Measurements from ENCODE around the gene B4GALT3.
A peak's percentile ranks its signal among the peaks of the same experiment; 100 is the strongest.
"Not testable (repeated sequence)": the region's sequence is repeated elsewhere in the genome, so short reads cannot be mapped to it uniquely, and the experiment has no call there.

B4GALT3 gene

DNA sequence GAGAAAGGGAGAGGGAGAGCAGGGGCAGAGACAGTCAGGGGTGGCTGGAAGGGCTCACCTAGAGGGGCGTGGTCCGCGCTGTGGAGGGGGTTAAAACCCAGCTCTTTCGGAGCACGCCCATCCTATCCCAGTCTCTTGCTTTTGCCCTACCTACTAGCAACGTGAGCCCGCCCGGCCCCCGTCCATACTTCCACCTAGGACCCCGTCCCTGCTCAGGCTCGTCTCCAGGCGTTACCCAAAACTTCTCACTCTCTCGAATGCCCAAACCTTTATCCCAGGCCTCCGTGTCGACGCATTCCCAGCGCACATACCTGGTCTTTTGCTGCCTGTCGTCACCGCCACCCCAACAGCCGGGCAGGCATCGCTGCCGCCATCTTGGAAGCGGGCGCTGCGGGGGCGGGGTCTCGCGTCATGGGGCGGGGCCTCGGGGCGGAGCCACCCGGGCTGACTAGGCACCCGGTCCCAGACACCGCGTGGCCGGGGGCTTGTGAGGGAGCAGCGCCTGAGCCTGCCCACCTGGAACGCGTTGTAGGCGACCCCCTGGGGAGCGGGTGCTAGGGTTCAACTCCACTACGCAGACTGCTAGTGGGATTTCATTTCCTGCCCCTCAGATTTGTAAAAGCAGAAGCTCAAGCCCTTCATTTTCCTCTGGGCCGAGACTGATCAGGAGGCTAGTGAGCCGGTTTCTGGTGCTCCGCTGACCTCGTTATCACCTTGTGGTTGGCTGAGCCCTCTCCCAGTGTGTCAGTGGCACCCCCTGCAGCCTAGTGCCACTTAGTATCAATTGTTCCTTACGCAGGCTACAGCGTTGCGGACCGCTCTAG, at the start of gene B4GALT3:
Gene B4GALT3, minus strand, starts transcription at position 396 of the 824 bp plus-strand sequence. CDS start 1,447 bp downstream, outside the sequence.
- no peak for DNase-seq (ENCODE audit: low read depth, low spot score)

GRCh38 chr1:161226759-161227158, 49.5 kb upstream of the B4GALT3 start:
- DNase-seq (ENCODE audit: low read depth, low spot score), result no peak

GRCh38 chr1:161226320-161226711, 49.0 kb upstream of the B4GALT3 start:
- DNase-seq (ENCODE audit: low read depth, low spot score), result no peak

DNA sequence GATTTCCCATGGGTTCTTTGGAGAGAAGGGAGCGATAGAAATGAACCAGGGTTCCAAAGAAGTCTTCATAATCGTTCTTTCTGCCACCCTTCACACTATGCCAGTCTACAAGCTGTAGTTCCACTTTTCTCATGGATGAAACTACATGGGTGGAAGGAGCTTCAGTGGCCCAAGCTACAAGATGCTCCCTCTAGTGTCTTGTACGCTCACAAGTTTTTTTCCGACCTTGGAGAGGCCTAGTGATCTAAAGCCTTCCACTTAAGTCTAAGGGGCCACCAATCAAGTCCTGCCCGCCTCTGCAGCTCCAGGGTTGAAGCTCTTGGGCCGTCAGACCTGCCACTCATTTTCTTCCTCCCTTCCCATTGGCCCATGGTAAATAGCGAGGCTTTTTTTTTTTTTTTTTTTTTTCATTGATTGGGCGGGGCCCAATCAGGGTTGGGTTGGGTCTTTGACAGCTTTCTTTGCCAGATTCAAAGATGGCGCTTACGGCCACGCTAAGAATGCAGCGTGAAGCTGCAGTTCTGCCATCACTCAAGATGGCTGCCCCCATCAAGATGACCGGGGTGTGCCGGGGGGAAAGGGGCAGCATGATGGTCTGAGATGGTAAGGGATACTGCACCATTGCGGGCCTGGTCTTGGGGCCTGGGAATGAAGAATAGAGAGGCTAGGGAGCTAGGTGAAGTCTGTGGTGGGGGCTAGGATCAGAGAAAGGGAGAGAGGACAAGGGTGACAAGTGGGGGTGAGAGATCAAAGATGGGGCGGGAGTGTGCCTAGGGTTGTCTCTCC, 48.4 kb upstream of the B4GALT3 start, which contains the start of gene TOMM40L:
Gene TOMM40L, plus strand, starts transcription at position 527 of the 786 bp plus-strand sequence. CDS start 430 bp downstream, outside the sequence.
- DNase-seq (ENCODE audit: low read depth, low spot score), result peak; percentile 98

GRCh38 chr1:161225178-161225533, 47.8 kb upstream of the B4GALT3 start:
- no peak for DNase-seq (ENCODE audit: low read depth, low spot score)

DNA sequence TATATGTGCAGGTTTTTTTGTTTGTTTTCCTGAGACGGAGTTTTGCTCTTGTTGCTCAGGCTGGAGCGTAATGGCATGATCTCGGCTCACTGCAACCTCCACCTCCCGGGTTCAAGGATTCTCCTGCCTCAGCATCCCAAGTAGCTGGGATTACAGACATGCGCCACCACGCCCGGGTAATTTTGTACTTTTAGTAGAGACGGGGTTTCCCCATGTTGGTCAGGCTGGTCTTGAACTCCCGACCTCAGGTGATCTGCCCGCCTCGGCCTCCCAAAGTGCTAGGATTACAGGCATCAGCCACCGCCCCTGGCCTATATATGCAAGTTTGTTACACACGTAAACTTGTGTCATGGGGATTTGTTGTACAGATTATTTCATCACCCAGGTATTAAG, 47.4 kb upstream of the B4GALT3 start:
- DNase-seq (ENCODE audit: low read depth, low spot score), result not testable (repeated sequence)

DNA sequence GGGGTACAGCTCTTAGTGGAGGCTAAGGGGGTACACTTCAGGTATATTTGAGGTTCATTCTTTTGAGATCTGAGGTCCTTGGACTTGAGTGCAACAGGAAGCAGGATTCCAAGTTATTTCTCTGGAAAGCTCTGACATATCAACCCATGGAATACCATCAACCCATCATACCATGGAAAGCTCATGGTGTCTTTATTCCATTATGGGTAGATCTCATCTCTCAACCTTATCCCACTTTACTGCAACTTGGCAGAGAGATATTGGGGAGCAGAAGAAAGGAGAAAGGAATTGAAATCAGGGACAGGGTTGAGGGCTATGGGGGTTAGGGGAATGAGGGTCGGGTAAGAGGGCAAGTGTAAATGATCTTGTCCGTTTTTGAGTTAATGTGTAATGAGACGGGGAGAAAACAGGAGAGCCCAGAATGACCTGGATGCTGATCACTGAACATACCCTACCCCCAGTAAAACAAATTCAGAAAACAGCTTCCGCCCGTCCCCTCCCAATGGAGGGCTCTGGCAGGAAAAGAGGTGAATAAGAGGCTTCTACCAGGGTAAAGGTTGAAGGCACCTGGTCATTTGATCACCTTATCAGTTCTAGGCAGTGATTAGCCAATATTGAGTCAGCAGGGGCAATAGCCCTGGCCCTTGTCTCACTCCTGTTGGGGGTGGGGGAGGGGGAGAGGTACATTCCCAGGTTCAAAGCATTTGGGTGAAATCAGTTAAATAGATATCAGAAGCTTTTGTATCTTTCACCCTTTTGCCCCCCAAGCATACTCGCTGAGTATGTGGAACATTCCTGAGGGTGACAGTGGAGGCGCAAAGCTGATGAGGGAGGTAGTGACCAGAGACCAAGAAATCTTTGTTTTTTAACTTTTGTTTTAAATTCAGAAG, 46.7 kb upstream of the B4GALT3 start:
- no peak for DNase-seq (ENCODE audit: low read depth, low spot score)

DNA sequence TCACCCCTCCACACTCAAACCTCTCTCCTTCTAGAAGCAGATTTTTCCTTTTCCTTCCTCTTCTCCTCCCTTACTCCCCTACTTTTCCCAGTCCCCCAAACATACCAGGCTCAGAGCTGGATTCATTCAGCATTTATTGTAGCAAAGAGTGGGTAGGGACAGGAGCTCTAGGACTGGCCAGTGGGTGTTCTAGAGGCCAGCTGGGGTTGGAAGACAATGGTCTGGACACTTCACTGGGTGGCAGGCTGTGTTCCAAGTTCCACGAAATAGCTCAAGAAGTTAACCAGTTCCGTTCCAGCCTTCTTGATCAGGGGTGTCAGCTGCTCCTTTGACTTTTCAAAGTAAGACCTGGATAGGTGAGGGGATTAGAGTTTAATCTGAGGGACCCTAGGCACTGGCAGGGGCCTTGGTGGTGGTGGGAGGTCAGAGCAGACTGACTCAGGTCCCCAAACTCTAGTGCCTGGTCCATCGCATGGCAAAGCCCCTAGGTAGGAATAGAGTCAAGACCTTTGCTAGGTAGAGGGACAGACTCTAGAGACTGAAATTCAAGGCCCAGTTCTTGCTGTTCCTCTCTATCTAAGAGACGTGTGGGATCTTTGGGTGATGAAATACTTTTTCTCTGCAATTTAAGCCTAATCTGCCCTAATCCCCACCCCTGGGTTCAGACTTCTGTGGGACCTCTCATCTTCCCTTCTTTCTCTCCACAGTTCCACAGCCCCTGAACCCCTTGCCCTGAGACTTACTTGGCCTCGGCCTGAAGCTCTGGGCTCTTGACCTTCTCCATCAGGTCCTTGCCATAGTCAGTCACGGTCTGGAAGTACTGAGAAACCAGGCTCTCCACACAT, 45.1 kb upstream of the B4GALT3 start:
- no peak for DNase-seq (ENCODE audit: low read depth, low spot score)

DNA sequence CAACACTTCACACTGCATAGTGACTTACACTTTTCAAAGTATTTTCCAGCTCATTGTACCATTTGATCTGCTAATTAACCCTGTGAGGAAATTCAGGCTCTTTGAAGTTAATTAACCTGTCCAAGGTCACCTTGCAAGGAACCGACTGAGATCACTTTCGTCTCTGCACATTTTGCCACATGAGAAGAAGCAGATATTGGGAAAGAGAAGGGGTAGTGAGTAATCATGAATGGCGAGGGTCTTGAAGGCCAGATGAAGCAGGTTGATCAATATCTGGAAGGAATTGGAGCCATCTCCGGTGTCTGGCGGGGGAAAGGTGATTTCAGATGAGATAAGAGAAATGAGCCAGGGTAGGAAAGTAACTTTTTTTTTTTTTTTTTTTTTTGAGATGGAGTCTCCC, 42.7 kb upstream of the B4GALT3 start:
- DNase-seq (ENCODE audit: low read depth, low spot score), result no peak

GRCh38 chr1:161219078-161219892, 42.0 kb upstream of the B4GALT3 start:
- no peak for DNase-seq (ENCODE audit: low read depth, low spot score)

DNA sequence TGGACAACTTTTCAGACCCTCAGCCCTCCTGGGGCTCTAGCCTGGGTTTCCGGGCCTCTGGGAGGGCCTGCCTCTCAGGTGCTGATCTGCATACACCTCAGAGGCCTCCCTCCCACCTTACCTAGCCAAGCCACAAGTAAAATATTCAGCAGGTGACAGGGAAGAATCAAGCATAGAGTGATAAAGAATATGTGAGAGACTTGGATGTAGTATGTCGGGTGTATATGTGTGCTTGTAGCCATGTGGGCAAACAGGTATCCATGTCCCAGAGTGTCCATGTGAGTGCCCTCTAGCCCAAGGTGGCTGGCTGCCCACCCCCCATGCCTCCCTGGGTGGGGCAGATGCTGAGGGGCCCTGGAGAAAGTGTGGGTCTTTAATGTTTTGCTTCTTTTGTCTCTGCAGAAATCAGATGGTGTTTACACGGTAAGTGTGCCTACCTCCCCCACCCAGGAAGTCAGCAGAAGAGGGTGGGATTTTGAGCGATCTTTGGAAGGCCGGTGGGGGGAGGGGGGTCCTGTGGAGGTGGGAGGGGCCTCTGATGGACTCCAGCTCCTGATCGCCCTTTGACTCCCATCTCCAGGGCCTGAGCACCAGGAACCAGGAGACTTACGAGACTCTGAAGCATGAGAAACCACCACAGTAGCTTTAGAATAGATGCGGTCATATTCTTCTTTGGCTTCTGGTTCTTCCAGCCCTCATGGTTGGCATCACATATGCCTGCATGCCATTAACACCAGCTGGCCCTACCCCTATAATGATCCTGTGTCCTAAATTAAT, 41.2 kb upstream of the B4GALT3 start:
- no peak for DNase-seq (ENCODE audit: low read depth, low spot score)

DNA sequence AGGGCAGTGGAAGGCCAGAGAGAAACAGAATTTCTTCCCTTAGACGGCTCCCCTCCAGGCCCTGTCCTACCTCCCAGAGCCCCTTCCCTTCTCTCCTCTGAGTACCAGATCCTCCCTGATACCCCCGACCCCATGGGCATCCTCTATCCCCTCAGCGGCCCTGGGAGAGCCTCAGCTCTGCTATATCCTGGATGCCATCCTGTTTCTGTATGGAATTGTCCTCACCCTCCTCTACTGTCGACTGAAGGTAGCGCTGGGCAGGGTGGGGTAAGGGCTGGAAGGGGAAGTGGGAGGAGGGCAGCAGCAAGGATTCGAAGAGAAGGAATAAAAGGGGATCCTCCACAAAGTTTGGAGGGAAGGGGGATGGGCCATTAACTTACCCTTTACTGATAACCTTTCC, 40.5 kb upstream of the B4GALT3 start:
- no peak for DNase-seq (ENCODE audit: low read depth, low spot score)

- no peak for DNase-seq (ENCODE audit: low read depth, low spot score)
These were observed 39.8 kb upstream of the B4GALT3 start for GRCh38 chr1:161216945-161217712.

DNA sequence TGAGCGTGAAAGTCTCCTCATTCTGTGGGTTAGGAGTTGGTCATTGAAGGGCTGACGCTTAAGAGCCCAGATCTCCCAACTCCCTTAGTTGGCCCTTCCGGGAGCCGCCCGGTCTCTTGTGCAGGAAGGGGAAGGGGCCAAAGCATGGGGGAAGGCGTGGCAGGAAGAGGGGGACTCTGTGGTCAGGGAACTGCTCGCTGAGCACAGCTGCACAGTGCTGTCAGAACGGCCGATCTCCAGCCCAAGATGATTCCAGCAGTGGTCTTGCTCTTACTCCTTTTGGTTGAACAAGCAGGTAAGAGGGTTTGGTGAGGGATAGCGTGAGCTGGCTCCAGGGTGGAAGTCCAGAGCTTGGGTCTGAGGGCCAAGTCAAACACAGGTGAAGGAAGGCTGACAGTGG, 37.8 kb upstream of the B4GALT3 start, which contains the start of gene FCER1G:
Gene FCER1G, plus strand, starts transcription at position 220 of the 400 bp plus-strand sequence. Its CDS starts 27 bp downstream, at position 247.
- no peak for DNase-seq (ENCODE audit: low read depth, low spot score)

GRCh38 chr1:161214369-161214768, 37.1 kb upstream of the B4GALT3 start:
- DNase-seq (ENCODE audit: low read depth, low spot score), result no peak

- no peak for DNase-seq (ENCODE audit: low read depth, low spot score)
These were observed 32.6 kb upstream of the B4GALT3 start for GRCh38 chr1:161209790-161210409.

DNA sequence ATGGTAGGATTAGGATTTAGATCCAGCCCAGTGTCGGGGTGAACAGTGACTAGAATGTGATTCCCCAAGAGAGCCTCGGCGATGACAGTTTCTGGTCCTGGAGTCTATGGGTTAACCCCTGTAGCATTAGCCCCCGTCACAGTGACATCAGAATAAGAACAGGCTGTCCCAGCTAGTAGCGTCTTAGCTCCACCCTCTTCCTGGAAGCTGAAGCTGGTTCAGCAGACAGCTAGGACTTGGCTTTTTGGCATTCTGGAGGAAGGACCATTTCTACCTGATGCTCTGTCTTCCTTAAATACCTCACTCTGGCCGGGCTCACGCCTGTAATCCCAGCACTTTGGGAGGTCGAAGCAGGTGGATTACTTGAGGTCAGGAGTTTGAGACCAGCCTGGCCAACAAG, 29.9 kb upstream of the B4GALT3 start:
- DNase-seq (ENCODE audit: low read depth, low spot score), result no peak
